HL-60 (cell line): ENCODE measurements around the gene FXN.

Experiments used
- DNase-seq, 2 experiments: peaks; one replicate each; pipeline ENCODE4 v3.0.0-alpha.2; 2010 to 2020; ENCODE audit warnings: low read depth in 1 of 2, low spot score in 1 of 2
- H3K27ac ChIP-seq: fragments of 250-450 bp; sonication (Bioruptor Pico); replicated peaks from 2 replicates; pipeline ENCODE4 v1.5.1; 2020; ENCODE audit warnings: mild to moderate bottlenecking, moderate library complexity
- H3K27me3 ChIP-seq: fragments of 250-450 bp; sonication (Bioruptor Pico); 2 replicates; pipeline ENCODE4 v1.5.1; 2021; ENCODE audit warnings: mild to moderate bottlenecking, moderate library complexity; ENCODE audit not compliant: insufficient read depth, poor library complexity, severe bottlenecking
- H3K4me3 ChIP-seq: replicated peaks from 2 replicates; pipeline ENCODE4 v1.5.1; 2011; ENCODE audit warnings: mild to moderate bottlenecking, control low read depth, low read length; ENCODE audit not compliant: insufficient read depth
- GABPA ChIP-seq: IDR thresholded peaks from 2 replicates; pipeline ENCODE4 v1.6.1; 2012; ENCODE audit warnings: low read depth
- POLR2AphosphoS5 ChIP-seq: IDR thresholded peaks from 2 replicates; pipeline ENCODE4 v1.6.1; 2012; ENCODE audit warnings: low read depth
- SPI1 ChIP-seq: IDR thresholded peaks from 2 replicates; pipeline ENCODE4 v1.6.1; 2012; ENCODE audit warnings: low read depth, mild to moderate bottlenecking, borderline replicate concordance
- TF ChIP-seq, protein P1 (sequence below): IDR thresholded peaks from 2 replicates; pipeline ENCODE4 v1.6.1; 2012; ENCODE audit warnings: low read depth; ENCODE audit not compliant: insufficient replicate concordance
- TF ChIP-seq, protein P2 (sequence below): IDR thresholded peaks from one replicate; pipeline ENCODE4 v1.5.1; 2011; ENCODE audit warnings: low read length, control low read depth, inconsistent platforms; ENCODE audit not compliant: insufficient read depth

FXN gene

DNA sequence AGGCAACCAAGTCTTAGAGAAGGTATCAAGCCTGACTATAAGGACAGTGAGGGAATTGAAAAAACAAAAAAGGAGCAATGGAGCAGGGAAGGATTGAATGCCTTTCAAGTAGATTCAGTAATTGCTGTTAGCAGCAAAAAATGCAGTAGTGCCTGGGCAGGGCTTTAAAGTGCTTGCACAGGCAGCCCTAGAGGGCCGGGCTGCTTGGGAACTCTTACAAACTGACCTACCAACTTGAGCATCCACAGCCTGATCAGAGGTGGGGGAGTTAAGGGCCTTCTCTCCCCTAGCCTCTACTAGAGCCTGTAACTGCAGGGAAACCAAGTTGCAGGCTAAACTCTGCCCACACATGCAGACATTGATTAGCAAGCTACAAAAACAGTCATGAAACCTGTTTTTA lies 19.4 kb downstream of the FXN start:
- no peak overlapping the region for H3K27ac ChIP-seq
- DNase-seq = no peak
- TF ChIP-seq, protein P1, sequence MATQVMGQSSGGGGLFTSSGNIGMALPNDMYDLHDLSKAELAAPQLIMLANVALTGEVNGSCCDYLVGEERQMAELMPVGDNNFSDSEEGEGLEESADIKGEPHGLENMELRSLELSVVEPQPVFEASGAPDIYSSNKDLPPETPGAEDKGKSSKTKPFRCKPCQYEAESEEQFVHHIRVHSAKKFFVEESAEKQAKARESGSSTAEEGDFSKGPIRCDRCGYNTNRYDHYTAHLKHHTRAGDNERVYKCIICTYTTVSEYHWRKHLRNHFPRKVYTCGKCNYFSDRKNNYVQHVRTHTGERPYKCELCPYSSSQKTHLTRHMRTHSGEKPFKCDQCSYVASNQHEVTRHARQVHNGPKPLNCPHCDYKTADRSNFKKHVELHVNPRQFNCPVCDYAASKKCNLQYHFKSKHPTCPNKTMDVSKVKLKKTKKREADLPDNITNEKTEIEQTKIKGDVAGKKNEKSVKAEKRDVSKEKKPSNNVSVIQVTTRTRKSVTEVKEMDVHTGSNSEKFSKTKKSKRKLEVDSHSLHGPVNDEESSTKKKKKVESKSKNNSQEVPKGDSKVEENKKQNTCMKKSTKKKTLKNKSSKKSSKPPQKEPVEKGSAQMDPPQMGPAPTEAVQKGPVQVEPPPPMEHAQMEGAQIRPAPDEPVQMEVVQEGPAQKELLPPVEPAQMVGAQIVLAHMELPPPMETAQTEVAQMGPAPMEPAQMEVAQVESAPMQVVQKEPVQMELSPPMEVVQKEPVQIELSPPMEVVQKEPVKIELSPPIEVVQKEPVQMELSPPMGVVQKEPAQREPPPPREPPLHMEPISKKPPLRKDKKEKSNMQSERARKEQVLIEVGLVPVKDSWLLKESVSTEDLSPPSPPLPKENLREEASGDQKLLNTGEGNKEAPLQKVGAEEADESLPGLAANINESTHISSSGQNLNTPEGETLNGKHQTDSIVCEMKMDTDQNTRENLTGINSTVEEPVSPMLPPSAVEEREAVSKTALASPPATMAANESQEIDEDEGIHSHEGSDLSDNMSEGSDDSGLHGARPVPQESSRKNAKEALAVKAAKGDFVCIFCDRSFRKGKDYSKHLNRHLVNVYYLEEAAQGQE = no peak
- no peak for TF ChIP-seq POLR2AphosphoS5
- no peak for TF ChIP-seq GABPA
- TF ChIP-seq, protein P2, sequence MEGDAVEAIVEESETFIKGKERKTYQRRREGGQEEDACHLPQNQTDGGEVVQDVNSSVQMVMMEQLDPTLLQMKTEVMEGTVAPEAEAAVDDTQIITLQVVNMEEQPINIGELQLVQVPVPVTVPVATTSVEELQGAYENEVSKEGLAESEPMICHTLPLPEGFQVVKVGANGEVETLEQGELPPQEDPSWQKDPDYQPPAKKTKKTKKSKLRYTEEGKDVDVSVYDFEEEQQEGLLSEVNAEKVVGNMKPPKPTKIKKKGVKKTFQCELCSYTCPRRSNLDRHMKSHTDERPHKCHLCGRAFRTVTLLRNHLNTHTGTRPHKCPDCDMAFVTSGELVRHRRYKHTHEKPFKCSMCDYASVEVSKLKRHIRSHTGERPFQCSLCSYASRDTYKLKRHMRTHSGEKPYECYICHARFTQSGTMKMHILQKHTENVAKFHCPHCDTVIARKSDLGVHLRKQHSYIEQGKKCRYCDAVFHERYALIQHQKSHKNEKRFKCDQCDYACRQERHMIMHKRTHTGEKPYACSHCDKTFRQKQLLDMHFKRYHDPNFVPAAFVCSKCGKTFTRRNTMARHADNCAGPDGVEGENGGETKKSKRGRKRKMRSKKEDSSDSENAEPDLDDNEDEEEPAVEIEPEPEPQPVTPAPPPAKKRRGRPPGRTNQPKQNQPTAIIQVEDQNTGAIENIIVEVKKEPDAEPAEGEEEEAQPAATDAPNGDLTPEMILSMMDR = no peak
- TF ChIP-seq SPI1 = no peak
- no peak overlapping the region for H3K4me3 ChIP-seq
- H3K27me3 ChIP-seq = no peaks in the 10 kb centered on the region

GRCh38 chr9:69056191-69056815 lies 20.8 kb downstream of the FXN start:
- no peak overlapping the region for H3K27ac ChIP-seq
- H3K4me3 ChIP-seq = no peak overlapping the region
- no peaks in the 10 kb centered on the region for H3K27me3 ChIP-seq
- TF ChIP-seq, protein P1 = no peak
- TF ChIP-seq GABPA = no peak
- TF ChIP-seq, protein P2 = no peak
- TF ChIP-seq POLR2AphosphoS5 = no peak
- no peak for TF ChIP-seq SPI1
- DNase-seq = no peak

GRCh38 chr9:69058101-69058500 lies 22.5 kb downstream of the FXN start:
- no peaks in the 10 kb centered on the region for H3K27me3 ChIP-seq
- no peak overlapping the region for H3K27ac ChIP-seq
- no peak for DNase-seq
- TF ChIP-seq, protein P1 = no peak
- TF ChIP-seq POLR2AphosphoS5 = no peak
- no peak for TF ChIP-seq GABPA
- no peak for TF ChIP-seq SPI1
- TF ChIP-seq, protein P2 = no peak
- H3K4me3 ChIP-seq = no peak overlapping the region
